GM19025 (cell line): ENCODE results near the gene SHTN1.

Experiments
- ATAC-seq: cut with Tn5 transposase; IDR thresholded peaks from one replicate; pipeline ENCODE4 v1.9.1; 2021; ENCODE audit warnings: mild to moderate bottlenecking, low read depth, moderate library complexity; ENCODE audit not compliant: unreplicated experiment

The SHTN1 gene

GRCh38 chr10:116840389-116841075 is 164.5 kb downstream of the SHTN1 start:
- no peak for ATAC-seq

GRCh38 chr10:116838143-116838725 is 166.8 kb downstream of the SHTN1 start:
- ATAC-seq, result peak; percentile 64

GRCh38 chr10:116836902-116837523 is 168.0 kb downstream of the SHTN1 start:
- no peak for ATAC-seq

GRCh38 chr10:116836083-116836482 is 168.9 kb downstream of the SHTN1 start:
- ATAC-seq, result no peak

- no peak for ATAC-seq
These were observed 169.3 kb downstream of the SHTN1 start for GRCh38 chr10:116835658-116836057.

GRCh38 chr10:116833986-116834985 is 170.7 kb downstream of the SHTN1 start:
- ATAC-seq, result no peak

GRCh38 chr10:116831790-116832189 is 173.2 kb downstream of the SHTN1 start:
- no peak for ATAC-seq
